Measurements from ENCODE around the gene CLDN10. TPM values are rescaled to one million over a fixed set of nuclear protein-coding genes. Genes with fewer than 3 reads are reported as not detected.

CLDN10 gene
- total RNA-seq, 3 donors from 2014 or later, result 0.64 to 2.0 (median 1.0) TPM

- DNase-seq (ENCODE audit: low spot score in 2 of 2), result no peak
- intact Hi-C loops (cut with DNase I; ENCODE audit: low total_unique reads), result no loop called here
- TF ChIP-seq POLR2AphosphoS5 (IDR thresholded peaks at IDR 0.05), result no peak
- TF ChIP-seq, protein P1, sequence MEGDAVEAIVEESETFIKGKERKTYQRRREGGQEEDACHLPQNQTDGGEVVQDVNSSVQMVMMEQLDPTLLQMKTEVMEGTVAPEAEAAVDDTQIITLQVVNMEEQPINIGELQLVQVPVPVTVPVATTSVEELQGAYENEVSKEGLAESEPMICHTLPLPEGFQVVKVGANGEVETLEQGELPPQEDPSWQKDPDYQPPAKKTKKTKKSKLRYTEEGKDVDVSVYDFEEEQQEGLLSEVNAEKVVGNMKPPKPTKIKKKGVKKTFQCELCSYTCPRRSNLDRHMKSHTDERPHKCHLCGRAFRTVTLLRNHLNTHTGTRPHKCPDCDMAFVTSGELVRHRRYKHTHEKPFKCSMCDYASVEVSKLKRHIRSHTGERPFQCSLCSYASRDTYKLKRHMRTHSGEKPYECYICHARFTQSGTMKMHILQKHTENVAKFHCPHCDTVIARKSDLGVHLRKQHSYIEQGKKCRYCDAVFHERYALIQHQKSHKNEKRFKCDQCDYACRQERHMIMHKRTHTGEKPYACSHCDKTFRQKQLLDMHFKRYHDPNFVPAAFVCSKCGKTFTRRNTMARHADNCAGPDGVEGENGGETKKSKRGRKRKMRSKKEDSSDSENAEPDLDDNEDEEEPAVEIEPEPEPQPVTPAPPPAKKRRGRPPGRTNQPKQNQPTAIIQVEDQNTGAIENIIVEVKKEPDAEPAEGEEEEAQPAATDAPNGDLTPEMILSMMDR (IDR thresholded peaks at IDR 0.05), result no peak
- TF ChIP-seq POLR2A (IDR thresholded peaks at IDR 0.05), result no peak
- H3K27ac ChIP-seq, result no peak overlapping the region
- no peak overlapping the region for H3K4me3 ChIP-seq
- no peaks in the 10 kb centered on the region for H3K4me1 ChIP-seq
- H3K27me3 ChIP-seq, result no peaks in the 10 kb centered on the region
- no peaks in the 10 kb centered on the region for H3K36me3 ChIP-seq
- no peaks in the 10 kb centered on the region for H3K9me3 ChIP-seq
Observed at GRCh38 chr13:95593462-95593861, 40.9 kb downstream of the CLDN10 start.

- H3K27ac ChIP-seq, result no peak overlapping the region
- no peak for TF ChIP-seq POLR2AphosphoS5 (IDR thresholded peaks at IDR 0.05)
- H3K4me1 ChIP-seq, result no peaks in the 10 kb centered on the region
- H3K9me3 ChIP-seq, result no peaks in the 10 kb centered on the region
- H3K4me3 ChIP-seq, result no peak overlapping the region
- no peaks in the 10 kb centered on the region for H3K27me3 ChIP-seq
- DNase-seq (ENCODE audit: low spot score in 2 of 2), result no peak
- intact Hi-C loops (cut with DNase I; ENCODE audit: low total_unique reads), result no loop called here
- H3K36me3 ChIP-seq, result no peaks in the 10 kb centered on the region
Observed at GRCh38 chr13:95596701-95597100, 44.2 kb downstream of the CLDN10 start.

- Histone ChIP-seq H3K36me3 (no peaks in the 10 kb centered on the region), H3K27ac (no peak overlapping the region), H3K4me3 (no peak overlapping the region), H3K27me3 (no peaks in the 10 kb centered on the region), H3K9me3 (no peaks in the 10 kb centered on the region), H3K4me1 (peaks cover 0 to 7% of the 10 kb centered on the region in 2 donors)
- DNase-seq (ENCODE audit: low spot score in 2 of 2), result no peak
- intact Hi-C loops (cut with DNase I; ENCODE audit: low total_unique reads), result no loop called here
- TF ChIP-seq, protein P1 (IDR thresholded peaks at IDR 0.05), result no peak
- no peak for TF ChIP-seq POLR2A (IDR thresholded peaks at IDR 0.05)
- TF ChIP-seq POLR2AphosphoS5 (IDR thresholded peaks at IDR 0.05), result no peak
Observed at GRCh38 chr13:95601216-95601615, 48.7 kb downstream of the CLDN10 start.

GRCh38 chr13:95601906-95602305 is 49.4 kb downstream of the CLDN10 start:
- TF ChIP-seq, protein P1 (IDR thresholded peaks at IDR 0.05), result no peak
- TF ChIP-seq POLR2AphosphoS5 (IDR thresholded peaks at IDR 0.05) (no peak), POLR2A (IDR thresholded peaks at IDR 0.05) (no peak)
- no peak overlapping the region for H3K4me3 ChIP-seq
- peaks cover 0 to 7% of the 10 kb centered on the region in 2 donors for H3K4me1 ChIP-seq
- no peak for DNase-seq (ENCODE audit: low spot score in 2 of 2)
- H3K9me3 ChIP-seq, result no peaks in the 10 kb centered on the region
- H3K36me3 ChIP-seq, result no peaks in the 10 kb centered on the region
- no peaks in the 10 kb centered on the region for H3K27me3 ChIP-seq
- H3K27ac ChIP-seq, result no peak overlapping the region
- intact Hi-C loops (cut with DNase I; ENCODE audit: low total_unique reads), result no loop called here

DNA sequence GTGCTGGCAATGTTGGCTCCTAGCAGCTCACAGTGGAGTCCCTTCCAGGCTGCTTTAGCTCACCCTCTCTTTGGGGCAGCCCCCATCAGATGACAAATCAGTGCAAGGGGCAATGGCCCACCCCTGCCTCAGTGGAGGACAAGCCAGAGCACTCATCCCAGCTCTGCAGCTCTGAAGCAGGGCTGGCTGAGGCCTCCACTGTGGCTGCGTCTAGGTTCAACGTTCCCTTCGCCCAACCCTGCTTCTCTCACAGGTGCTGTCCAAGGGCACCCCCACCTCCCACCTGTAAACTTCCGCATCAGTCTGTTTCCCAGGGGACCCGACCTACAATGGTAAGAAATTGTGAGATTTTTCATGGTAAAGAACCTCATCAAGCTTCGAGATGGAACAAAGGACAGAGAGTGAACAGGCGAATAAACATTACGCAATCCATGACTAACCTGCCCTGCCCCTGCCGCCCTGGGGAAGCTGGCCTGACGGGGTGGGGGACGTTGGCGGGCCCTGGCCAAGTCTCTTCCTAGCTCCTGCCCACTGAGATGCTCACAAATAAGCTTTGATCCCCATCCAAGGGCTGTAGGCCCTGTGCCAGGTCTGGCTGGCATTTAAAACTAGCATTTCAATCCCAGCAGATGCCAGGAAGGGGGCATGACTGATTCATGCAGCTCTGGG is 51.5 kb downstream of the CLDN10 start:
- Histone ChIP-seq H3K27me3 (no peaks in the 10 kb centered on the region), H3K27ac (peak overlapping the region; percentile 83 to 87)
- TF ChIP-seq POLR2A (IDR thresholded peaks at IDR 0.05), result no peak
- TF ChIP-seq POLR2AphosphoS5 (IDR thresholded peaks at IDR 0.05), result no peak
- TF ChIP-seq, protein P1 (IDR thresholded peaks at IDR 0.05), result no peak

More for the DNA sequence above, 51.5 kb downstream of the CLDN10 start:
- intact Hi-C loops (cut with DNase I; ENCODE audit: low total_unique reads), result no loop called here
- H3K9me3 ChIP-seq, result no peaks in the 10 kb centered on the region
- H3K4me1 ChIP-seq, result peaks cover 0 to 7% of the 10 kb centered on the region in 2 donors
- H3K36me3 ChIP-seq, result no peaks in the 10 kb centered on the region
- DNase-seq (ENCODE audit: low spot score in 2 of 2), result peak in 1 of 2 donors; percentile 57
- no peak overlapping the region for H3K4me3 ChIP-seq
